ENCODE data around the gene CCDC12.
A peak's percentile ranks its signal among the peaks of the same experiment; 100 is the strongest.

The CCDC12 gene

DNA sequence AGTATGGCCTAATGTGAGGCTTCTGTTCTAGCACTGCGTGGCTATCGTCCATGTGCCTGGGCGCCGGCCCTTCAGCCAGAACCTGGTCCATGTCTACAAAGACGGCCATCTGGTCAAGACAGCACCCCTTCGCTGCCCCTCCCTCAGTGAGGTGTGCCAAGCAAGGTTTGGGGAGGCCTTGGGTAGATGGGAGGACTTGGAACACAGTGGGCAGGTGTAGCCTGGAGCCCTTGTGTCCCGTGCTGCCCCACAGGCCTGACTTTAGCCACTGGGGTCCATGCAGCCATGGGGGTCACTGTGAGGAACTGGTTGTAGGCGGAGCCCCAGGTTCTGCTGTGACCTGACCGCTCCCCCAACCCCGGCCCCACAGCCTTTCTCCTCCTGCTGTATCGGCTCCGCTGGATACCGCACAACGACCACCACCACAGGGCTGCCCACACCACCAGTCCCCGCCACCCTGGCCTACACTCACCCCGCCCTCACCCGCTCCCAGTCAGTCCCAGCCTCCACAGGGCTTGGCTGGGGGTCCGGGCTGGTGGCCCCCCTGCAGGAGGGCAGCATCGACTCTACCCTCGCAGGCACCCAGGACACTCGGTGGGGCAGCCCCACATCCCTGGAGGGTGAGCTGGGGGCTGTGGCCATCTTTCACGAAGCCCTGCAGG lies 19.5 kb upstream of the CCDC12 start:
- DNase-seq: no peak

- no peak for DNase-seq
Observed at GRCh38 chr3:46994801-46995731, 18.5 kb upstream of the CCDC12 start.

GRCh38 chr3:46993986-46994385 lies 17.4 kb upstream of the CCDC12 start:
- DNase-seq: no peak

DNA sequence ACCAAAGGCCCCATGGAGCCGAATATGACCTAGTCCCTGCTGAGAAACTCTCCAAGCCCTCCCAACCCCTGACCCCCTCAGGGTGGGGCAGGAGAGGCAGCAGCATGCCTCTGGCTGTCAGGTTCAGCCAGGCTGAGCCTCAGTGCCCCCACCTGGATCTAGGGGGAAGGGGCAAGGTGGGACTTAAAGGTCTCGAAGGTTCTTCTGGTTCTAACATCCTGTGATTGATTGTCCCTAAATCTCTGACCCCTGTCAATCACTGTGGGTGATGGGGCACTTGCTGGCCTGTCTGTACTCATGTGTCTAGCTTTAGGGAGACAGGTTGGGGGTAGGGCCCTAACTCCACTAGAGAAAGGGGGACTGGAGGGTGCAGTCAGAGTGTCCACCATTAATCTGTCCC lies 16.7 kb upstream of the CCDC12 start:
- DNase-seq: no peak

DNA sequence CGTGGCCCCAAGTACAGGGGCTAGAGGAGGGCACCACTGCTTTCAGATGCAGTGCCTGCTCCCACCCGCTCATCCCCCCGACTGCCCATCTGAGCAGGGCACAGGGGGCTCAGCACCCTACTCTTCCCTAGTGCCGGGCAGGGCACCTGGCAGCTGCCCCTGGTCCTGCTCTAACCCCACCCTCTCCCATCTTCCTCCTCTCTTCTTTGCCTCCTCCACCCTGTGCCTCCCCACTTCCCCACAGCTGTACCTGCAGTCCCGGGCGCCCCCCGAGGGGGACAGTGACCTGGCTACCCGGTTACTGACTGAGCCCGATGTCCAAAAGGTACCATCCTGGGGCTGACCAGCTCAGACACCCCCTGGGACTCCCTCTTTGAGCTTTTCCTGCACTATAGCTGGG lies 15.7 kb upstream of the CCDC12 start:
- no peak for DNase-seq

DNA sequence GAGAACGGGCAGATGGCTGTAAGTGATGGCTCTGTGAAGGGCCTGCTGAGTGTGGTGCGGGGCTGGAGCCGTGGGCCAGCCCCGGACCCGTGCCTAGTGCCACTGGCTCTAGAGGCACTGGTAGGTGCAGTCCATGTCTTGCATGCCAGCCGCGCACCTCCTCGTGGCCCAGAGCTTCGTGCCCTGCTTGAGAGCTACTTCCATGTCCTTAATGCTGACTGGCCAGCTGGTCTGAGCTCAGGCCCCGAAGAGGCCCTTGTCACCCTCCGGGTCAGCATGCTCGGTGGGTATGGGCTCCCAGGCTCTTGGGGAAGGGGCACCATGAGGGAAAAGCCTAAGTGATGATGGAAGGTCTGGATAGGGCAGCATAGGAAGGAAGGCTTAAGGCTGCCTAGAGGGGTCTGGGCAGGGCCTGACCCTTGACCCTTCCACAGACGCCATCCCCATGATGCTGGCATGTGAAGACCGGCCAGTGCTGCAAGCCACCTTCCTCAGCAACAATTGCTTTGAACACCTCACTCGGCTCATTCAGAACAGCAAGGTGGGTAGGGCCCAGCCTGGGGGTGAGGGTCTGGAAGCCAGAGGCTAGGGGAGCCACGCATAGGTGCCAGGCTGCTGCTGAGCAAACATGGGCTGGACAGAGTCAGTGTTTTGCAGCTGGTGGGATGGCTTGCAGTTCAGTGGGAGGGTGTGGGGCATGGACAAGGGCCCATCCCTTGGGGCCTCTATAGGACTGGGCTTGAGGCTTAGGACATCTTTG lies 15.0 kb upstream of the CCDC12 start:
- no peak for DNase-seq

DNA sequence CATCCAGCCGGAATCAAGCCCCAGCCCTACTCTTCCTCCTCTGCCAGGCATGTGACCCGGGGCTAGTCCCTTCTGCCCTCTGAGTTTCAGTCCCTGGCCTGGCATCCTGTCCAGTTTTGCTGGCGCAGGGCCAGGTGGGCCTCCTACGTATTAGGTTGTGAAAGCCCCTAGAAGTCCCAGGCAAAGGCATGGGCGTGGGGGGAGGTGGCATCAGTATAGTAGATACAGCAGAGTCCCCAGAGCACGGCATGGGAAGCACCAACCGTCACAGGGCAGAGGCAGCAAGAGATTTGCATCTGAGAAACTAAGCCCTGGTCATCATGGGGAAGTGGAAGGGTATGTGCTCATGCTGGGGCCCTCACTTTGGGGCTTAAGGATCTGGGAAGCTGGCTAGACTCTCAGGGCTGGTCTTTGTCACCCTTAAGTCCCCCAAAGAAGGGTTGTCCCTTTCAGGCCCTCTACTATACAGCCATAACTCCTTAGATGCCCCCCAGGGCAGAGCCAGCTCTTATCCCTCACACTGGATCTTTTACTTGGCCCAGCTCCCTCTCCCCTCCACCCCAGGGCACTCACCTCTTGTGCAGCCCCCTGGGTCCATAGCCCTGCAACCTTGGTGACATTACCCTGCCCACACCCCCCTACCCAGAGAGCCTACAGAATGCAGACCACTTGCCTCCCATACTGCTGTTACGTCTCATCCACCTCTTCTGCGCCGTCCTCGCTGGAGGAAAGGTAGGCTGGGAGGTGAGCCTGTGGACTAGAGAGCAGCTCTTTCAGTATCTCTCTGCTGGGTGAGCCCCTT lies 14.2 kb upstream of the CCDC12 start:
- DNase-seq: no peak

DNA sequence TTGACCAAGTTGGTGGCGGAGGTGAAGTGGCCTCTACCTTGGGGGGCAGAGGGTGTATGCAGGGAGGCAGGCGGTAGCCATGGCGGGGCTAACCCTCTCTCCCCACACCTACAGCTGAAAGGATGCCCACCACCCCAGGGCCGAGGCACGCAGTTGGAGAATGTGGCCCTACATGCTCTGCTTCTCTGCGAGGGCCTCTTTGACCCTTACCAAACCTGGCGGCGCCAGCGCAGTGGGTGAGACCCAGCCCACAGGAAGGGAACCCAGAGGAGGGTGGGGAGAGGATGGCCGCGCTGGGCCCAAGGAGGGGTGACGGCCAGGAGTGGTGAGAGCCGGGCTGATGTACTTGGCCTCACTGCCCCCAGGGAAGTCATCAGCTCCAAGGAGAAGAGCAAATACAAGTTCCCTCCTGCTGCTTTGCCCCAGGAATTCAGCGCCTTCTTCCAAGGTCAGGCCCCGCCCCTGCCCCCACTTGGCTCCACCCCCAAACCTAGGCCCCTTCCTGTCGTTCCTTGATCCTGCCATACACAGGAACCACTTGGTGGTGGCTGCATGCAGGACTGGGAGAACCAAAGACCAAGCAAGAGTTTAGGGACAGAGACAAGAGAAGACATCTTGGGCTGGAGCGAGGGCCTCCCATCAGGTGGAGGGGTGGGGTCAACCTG lies 12.7 kb upstream of the CCDC12 start:
- DNase-seq: no peak

- no peak for DNase-seq
Observed at GRCh38 chr3:46988616-46989015, 12.1 kb upstream of the CCDC12 start.

GRCh38 chr3:46987743-46988401 lies 11.3 kb upstream of the CCDC12 start:
- DNase-seq: peak; percentile 94

GRCh38 chr3:46987319-46987742 lies 10.8 kb upstream of the CCDC12 start:
- DNase-seq: no peak

GRCh38 chr3:46986782-46987310 lies 10.3 kb upstream of the CCDC12 start:
- no peak for DNase-seq

- no peak for DNase-seq
Observed at GRCh38 chr3:46986055-46986730, 9.6 kb upstream of the CCDC12 start.

DNA sequence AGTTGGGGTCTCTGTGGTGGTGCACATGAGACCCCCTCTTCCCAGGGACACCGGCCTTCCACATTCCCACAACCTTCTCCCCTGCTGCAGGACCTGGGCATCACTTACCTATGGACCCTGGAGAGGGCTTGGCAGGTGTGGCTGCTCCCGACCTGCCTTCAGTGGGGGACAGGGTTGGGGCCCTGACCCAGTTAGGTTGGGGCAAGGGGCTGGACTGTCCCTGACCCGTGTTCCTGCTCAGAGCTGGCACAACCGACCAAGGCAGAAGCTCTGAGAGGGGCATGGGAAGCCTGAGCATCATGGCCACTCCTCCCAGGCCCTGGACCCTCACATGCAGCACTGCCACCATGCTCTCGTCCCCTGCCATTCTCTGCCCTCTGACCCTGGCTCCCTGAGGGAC lies 9.0 kb upstream of the CCDC12 start:
- no peak for DNase-seq

- no peak for DNase-seq
Observed at GRCh38 chr3:46984591-46985459, 8.3 kb upstream of the CCDC12 start.

GRCh38 chr3:46982546-46982945 lies 6.0 kb upstream of the CCDC12 start:
- DNase-seq: no peak

DNA sequence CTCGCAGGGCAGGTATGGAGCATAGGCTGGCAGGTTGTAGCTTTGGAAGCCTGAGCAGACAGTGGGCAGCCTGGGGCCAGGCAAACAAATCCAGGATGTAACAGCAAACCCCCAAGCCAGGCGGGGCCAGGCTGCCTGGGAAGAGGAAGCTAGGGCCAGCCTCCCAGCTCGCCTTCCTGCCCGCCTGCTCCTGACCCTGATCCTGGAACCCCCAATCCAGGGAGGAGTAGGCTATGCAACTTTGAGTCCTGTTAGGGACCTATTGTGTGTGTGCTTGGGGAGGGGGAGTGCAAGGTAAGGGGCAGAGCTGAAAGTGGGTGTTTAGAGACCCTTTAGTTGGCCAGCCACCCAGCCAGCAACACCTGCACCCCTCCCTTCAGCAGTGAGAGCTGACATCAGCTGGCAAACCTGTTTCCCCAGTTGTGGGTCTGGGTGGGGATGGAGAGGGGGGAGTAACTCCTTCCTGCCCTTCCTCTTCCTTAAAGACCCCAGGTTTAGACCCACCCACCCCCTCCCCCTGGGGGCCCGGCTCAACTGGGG lies 5.5 kb upstream of the CCDC12 start:
- no peak for DNase-seq

- no peak for DNase-seq
Observed at GRCh38 chr3:46979958-46980497, 3.5 kb upstream of the CCDC12 start.

Data from CD4-positive, alpha-beta T cell treated with Interleukin-21 for 1 hour (primary cell).